HG02678 (cell line): ENCODE measurements around the gene PSMD14.
"Not testable (repeated sequence)": the region's sequence is repeated elsewhere in the genome, so short reads cannot be mapped to it uniquely, and the experiment has no call there.

ENCODE experiments used
- ATAC-seq: cut with Tn5 transposase; IDR thresholded peaks from one replicate; pipeline ENCODE4 v1.9.1; 2021; ENCODE audit warnings: mild to moderate bottlenecking, moderate library complexity; ENCODE audit not compliant: unreplicated experiment

The PSMD14 gene

GRCh38 chr2:161308178-161308955 is at the start of gene PSMD14:
TSS of gene PSMD14 (plus strand) at chr2:161308425. CDS start at chr2:161318826, 10,401 bp downstream.
- ATAC-seq, result peak; percentile 97

GRCh38 chr2:161265874-161266273 is 42.4 kb upstream of the PSMD14 start:
- no peak for ATAC-seq

GRCh38 chr2:161269111-161269510 is 39.1 kb upstream of the PSMD14 start:
- ATAC-seq, result no peak

- ATAC-seq, result peak; percentile 72
These were observed 35.0 kb upstream of the PSMD14 start for GRCh38 chr2:161273038-161273760.

GRCh38 chr2:161278564-161279229 is 29.5 kb upstream of the PSMD14 start:
- not testable (repeated sequence) for ATAC-seq

- not testable (repeated sequence) for ATAC-seq
These were observed 28.9 kb upstream of the PSMD14 start for GRCh38 chr2:161279230-161279815.

GRCh38 chr2:161280906-161281323 is 27.3 kb upstream of the PSMD14 start:
- ATAC-seq, result not testable (repeated sequence)

- not testable (repeated sequence) for ATAC-seq
These were observed 26.5 kb upstream of the PSMD14 start for GRCh38 chr2:161281615-161282310.

GRCh38 chr2:161282311-161282644 is 25.9 kb upstream of the PSMD14 start:
- not testable (repeated sequence) for ATAC-seq

GRCh38 chr2:161283926-161284325 is 24.3 kb upstream of the PSMD14 start:
- no peak for ATAC-seq

- no peak for ATAC-seq
These were observed 4.6 kb upstream of the PSMD14 start for GRCh38 chr2:161303535-161304050.

- ATAC-seq, result no peak
These were observed 1.3 kb upstream of the PSMD14 start for GRCh38 chr2:161306919-161307318.

- ATAC-seq, result no peak
These were observed 549 bp upstream of the PSMD14 start for GRCh38 chr2:161307676-161308075.

- no peak for ATAC-seq
These were observed 4.8 kb downstream of the PSMD14 start for GRCh38 chr2:161312996-161313395.

- no peak for ATAC-seq
These were observed 7.2 kb downstream of the PSMD14 start for GRCh38 chr2:161315380-161315779.

GRCh38 chr2:161316701-161317100 is 8.5 kb downstream of the PSMD14 start:
- ATAC-seq, result no peak

GRCh38 chr2:161321944-161322648 is 13.9 kb downstream of the PSMD14 start:
- no peak for ATAC-seq

GRCh38 chr2:161324876-161325275 is 16.7 kb downstream of the PSMD14 start:
- no peak for ATAC-seq

GRCh38 chr2:161327582-161327981 is 19.4 kb downstream of the PSMD14 start:
- no peak for ATAC-seq
